A549 (cell line): ENCODE measurements around the gene GTF2H4. TPM values are rescaled to one million over a fixed set of nuclear protein-coding genes. Genes with fewer than 3 reads are reported as not detected.

Experiments used
- ATAC-seq, 2 experiments: fragments of 200-7000 bp in 1 of 2; fragments of >200 bp in 1 of 2; cut with Nextera tagmentation in 1 of 2; cut with Tn5 transposase in 1 of 2; 3 replicates each; pipeline versions ENCODE4 v1.8.0 to v1.9.1; 2018 to 2020; ENCODE audit warnings: mild to moderate bottlenecking in 1 of 2, moderate library complexity in 1 of 2
- CTCF ChIA-PET: fragments of 300-600 bp; sonication (Branson Sonifier 250); formaldehyde crosslinking; extraction: SDS; loops from one replicate; lab custom pipeline; 2021; ENCODE audit warnings: antibody characterized with exemption, inconsistent platforms; lab: Yijun Ruan, JAX
- POLR2A ChIA-PET: fragments of 350-600 bp; formaldehyde crosslinking; extraction: SDS; loops from one replicate; lab custom pipeline; 2021; ENCODE audit warnings: antibody characterized with exemption, inconsistent platforms; lab: Yijun Ruan, JAX
- DNase-seq, 2 experiments: peaks; one replicate each; pipeline versions ENCODE4 v3.0.0 to v3.0.0-alpha.2; 2011 to 2016; ENCODE audit warnings: low read depth in 1 of 2, low spot score in 1 of 2
- FAIRE-seq: peaks from 2 replicates; lab custom pipeline; 2011; peaks lifted over from hg19 to GRCh38; lab: Jason Lieb, UNC
- H3K27ac ChIP-seq, 2 experiments: fragments of >200 bp; sonication (Bioruptor Twin); formaldehyde crosslinking; 3 replicates each; pipeline ENCODE4 v1.5.1; 2016 to 2017
- H3K4me1 ChIP-seq: fragments of >200 bp; sonication (Bioruptor Twin); formaldehyde crosslinking; 3 replicates; pipeline ENCODE4 v1.6.1; 2016
- H3K4me2 ChIP-seq: fragments of >200 bp; sonication (Bioruptor Twin); formaldehyde crosslinking; 3 replicates; pipeline ENCODE4 v1.6.1; 2016
- H3K4me3 ChIP-seq: fragments of >200 bp; sonication (Bioruptor Twin); formaldehyde crosslinking; 3 replicates; pipeline ENCODE4 v1.5.1; 2016
- H3K9me3 ChIP-seq: fragments of >200 bp; sonication (Bioruptor Twin); formaldehyde crosslinking; 3 replicates; pipeline ENCODE4 v1.6.1; 2016
- CBX8 ChIP-seq: fragments of 200-600 bp; sonication (generic); IDR thresholded peaks from 2 replicates; pipeline ENCODE4 v1.6.1; 2016
- CHD4 ChIP-seq: fragments of 200-600 bp; sonication (generic); IDR thresholded peaks from 2 replicates; pipeline ENCODE4 v1.6.1; 2016; ENCODE audit warnings: antibody characterized with exemption, mild to moderate bottlenecking, borderline replicate concordance
- FOXS1 ChIP-seq: fragments of 250-450 bp; sonication (Bioruptor Pico); IDR thresholded peaks from 2 replicates; pipeline ENCODE4 v1.5.0; 2020; ENCODE audit warnings: mild to moderate bottlenecking, moderate library complexity
- GATA3 ChIP-seq: IDR thresholded peaks from 2 replicates; pipeline ENCODE4 v1.6.1; 2012; ENCODE audit warnings: borderline replicate concordance
- HOXA7 ChIP-seq: fragments of 250-450 bp; sonication (Bioruptor Pico); IDR thresholded peaks from 2 replicates; pipeline ENCODE4 v1.5.0; 2020; ENCODE audit warnings: mild to moderate bottlenecking, moderate library complexity
- HOXB5 ChIP-seq: fragments of 250-450 bp; sonication (Bioruptor Pico); IDR thresholded peaks from 2 replicates; pipeline ENCODE4 v1.5.0; 2020; ENCODE audit warnings: mild to moderate bottlenecking, moderate library complexity
- JUNB ChIP-seq: fragments of >200 bp; sonication (Bioruptor Twin); formaldehyde crosslinking; IDR thresholded peaks from 2 replicates; pipeline ENCODE4 v1.6.1; 2016
- MYC ChIP-seq: IDR thresholded peaks from 2 replicates; pipeline ENCODE4 v1.6.1; 2012; ENCODE audit warnings: mild to moderate bottlenecking, inconsistent platforms, low read length, improper control_type of control experiment, borderline replicate concordance
- NR3C1 ChIP-seq: fragments of >200 bp; sonication (Bioruptor Twin); formaldehyde crosslinking; IDR thresholded peaks from 3 replicates; pipeline ENCODE4 v1.6.1; 2017
- PHF8 ChIP-seq: fragments of 200-600 bp; sonication (generic); IDR thresholded peaks from 2 replicates; pipeline ENCODE4 v1.6.1; 2016; ENCODE audit warnings: low read depth, mild to moderate bottlenecking, antibody characterized with exemption, moderate library complexity, borderline replicate concordance
- POLR2AphosphoS2 ChIP-seq: conservative IDR thresholded peaks from 2 replicates; pipeline ENCODE4 v1.6.1; 2012; ENCODE audit warnings: low read length, improper control_type of control experiment, inconsistent platforms
- RFX5 ChIP-seq: fragments of 450-650 bp; IDR thresholded peaks from 2 replicates; pipeline ENCODE4 v1.7.1; 2014; ENCODE audit warnings: antibody characterized with exemption, mild to moderate bottlenecking, moderate library complexity
- TFCP2L1 ChIP-seq: fragments of 250-450 bp; sonication (Bioruptor Pico); IDR thresholded peaks from 2 replicates; pipeline ENCODE4 v1.5.0; 2021; ENCODE audit warnings: mild to moderate bottlenecking
- ZFP36 ChIP-seq: fragments of 450-650 bp; IDR thresholded peaks from 2 replicates; pipeline ENCODE4 v1.6.1; 2014; ENCODE audit warnings: borderline replicate concordance; ENCODE audit not compliant: partially characterized antibody
- ZNF302 ChIP-seq: fragments of 250-450 bp; sonication (Bioruptor Pico); IDR thresholded peaks from 2 replicates; pipeline ENCODE4 v1.9.0; 2021; ENCODE audit warnings: inconsistent platforms, mild to moderate bottlenecking, moderate library complexity
- WGBS: methylation state at CpG from one replicate; pipeline ENCODE4 v1.1.6; 2017; ENCODE audit errors: missing lambda C conversion rate; 5-methylcytosine and 5-hydroxymethylcytosine counted together
- polyA plus RNA-seq, 4 experiments: library from polyadenylated mRNA; depleted of rRNA in 3 of 4; stranded (reverse); fragments of >200 nt; fragmentation: RNase III in 1 of 4; extraction: RNeasy Plus Mini Kit Qiagen cat#74134 plus additional on column Dnase treatment in 1 of 4; gene quantifications; 2 replicates in 3 of 4; 3 replicates in 1 of 4; pipeline ENCODE4 v1.2.3, GENCODE V29; 2011 to 2017
- TF ChIP-seq, protein P1 (sequence below): fragments of 450-650 bp; IDR thresholded peaks from 2 replicates; pipeline ENCODE4 v1.6.1; 2014; ENCODE audit warnings: antibody characterized with exemption
- TF ChIP-seq, protein P2 (sequence below): IDR thresholded peaks from 2 replicates; pipeline ENCODE4 v1.6.1; 2012
- TF ChIP-seq, protein P3 (sequence below): IDR thresholded peaks from 2 replicates; pipeline ENCODE4 v1.6.1; 2012
- TF ChIP-seq, protein P4 (sequence below): fragments of >200 bp; sonication (Bioruptor Twin); formaldehyde crosslinking; IDR thresholded peaks from 2 replicates; pipeline ENCODE4 v1.6.1; 2016

Gene GTF2H4
- polyA plus RNA-seq, 2 of the 4 experiments (the other 2 are of a cell fraction): 19.7 to 24.1 TPM

DNA sequence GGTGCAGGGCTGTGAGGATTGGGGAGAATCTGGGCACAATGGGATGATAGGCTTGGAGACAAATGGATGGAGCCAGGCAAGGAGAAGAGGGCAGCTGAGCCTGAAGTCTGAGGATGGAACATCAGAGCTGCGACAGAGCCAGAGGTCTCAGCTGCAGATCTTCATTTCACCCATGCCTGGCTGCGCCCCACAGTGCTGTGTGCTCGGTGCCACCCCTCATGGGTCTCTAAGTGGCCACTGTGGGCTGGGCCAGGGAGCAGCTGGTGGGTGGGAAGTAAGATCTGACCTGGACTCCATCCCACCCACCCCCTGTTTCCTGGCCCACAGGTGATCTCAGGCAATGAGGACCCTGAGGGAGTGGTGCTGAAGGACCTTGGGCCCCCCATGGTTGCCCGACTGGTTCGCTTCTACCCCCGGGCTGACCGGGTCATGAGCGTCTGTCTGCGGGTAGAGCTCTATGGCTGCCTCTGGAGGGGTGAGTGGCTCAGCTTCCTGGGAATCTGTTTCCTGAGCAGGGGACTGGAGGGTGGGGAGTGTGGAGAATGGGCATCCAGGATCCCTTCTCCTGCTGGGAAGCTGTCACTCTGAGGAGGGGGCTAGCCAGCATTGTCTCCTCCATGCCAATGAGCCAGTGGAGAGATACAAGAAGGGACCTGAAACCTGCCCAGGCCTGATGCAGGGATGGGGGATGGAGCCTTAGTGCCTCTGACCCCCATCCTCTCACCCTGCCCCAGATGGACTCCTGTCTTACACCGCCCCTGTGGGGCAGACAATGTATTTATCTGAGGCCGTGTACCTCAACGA lies 17.2 kb upstream of the GTF2H4 start:
- H3K27ac ChIP-seq: peak overlapping the region in 1 of 2 experiments; percentile 35; a peak in 1 of 6 replicates
- ChIA-PET POLR2A (no interaction called here), CTCF (interaction anchor here (0.7 to 1.7 kb wide), 11 partner anchors 9 to 211 kb away, joined by 3 to 4 read pairs (median 3); no protein-coding TSS in a partner anchor)
- ATAC-seq (no peak), FAIRE-seq (no peak), DNase-seq (no peak)
- no peak overlapping the region for H3K4me2 ChIP-seq
- TF ChIP-seq NR3C1 (no peak), CHD4 (no peak)
- H3K9me3 ChIP-seq: no peaks in the 10 kb centered on the region
- H3K4me3 ChIP-seq: no peak overlapping the region
- H3K4me1 ChIP-seq: peaks cover 25% of the 10 kb centered on the region
- 74% methylated on average over 6 of the region's 12 CpGs for WGBS

DNA sequence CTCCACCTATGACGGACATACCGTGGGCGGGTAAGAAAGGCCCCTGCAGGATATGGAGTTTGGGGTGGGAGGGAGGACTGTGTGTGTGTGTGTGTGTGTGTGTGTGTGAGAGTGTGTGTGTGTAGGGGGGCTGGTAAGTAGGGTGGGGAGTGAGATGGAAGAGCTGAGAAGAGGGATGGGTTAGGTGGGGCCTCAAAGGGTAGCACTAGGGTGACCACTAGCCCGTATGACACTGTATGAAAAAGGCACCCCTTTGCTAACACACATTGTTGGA lies 16.6 kb upstream of the GTF2H4 start:
- Histone ChIP-seq H3K27ac (no peak overlapping the region), H3K4me3 (no peak overlapping the region), H3K4me1 (peaks cover 23% of the 10 kb centered on the region), H3K9me3 (no peaks in the 10 kb centered on the region), H3K4me2 (no peak overlapping the region)
- no peak for FAIRE-seq
- ChIA-PET POLR2A (no interaction called here), CTCF (interaction anchor here (0.6 to 1.2 kb wide), 5 partner anchors 13 to 196 kb away, joined by 3 to 4 read pairs (median 3); no protein-coding TSS in a partner anchor)
- WGBS: 85% methylated on average over 4 of the region's 4 CpGs
- no peak for TF ChIP-seq GATA3
- no peak for TF ChIP-seq CHD4
- no peak for TF ChIP-seq TFCP2L1 (CRISPR knock-in tag)
- DNase-seq: no peak
- no peak for ATAC-seq

DNA sequence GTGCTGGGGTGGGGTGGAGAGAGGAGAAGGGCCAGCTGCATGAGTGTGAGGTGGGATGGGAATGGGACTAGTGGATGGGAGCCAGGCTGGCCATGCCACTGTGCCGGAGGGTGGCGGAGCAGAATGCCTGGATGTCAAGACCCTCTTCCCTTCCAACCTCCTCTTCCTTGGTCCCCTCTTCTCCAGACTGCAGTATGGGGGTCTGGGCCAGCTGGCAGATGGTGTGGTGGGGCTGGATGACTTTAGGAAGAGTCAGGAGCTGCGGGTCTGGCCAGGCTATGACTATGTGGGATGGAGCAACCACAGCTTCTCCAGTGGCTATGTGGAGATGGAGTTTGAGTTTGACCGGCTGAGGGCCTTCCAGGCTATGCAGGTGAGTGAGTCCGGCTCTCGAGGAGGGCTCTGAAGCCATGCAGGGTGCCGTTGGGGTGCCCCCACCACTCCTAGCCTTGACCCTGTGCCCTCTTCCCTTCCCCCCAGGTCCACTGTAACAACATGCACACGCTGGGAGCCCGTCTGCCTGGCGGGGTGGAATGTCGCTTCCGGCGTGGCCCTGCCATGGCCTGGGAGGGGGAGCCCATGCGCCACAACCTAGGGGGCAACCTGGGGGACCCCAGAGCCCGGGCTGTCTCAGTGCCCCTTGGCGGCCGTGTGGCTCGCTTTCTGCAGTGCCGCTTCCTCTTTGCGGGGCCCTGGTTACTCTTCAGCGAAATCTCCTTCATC lies 16.0 kb upstream of the GTF2H4 start:
- no peaks in the 10 kb centered on the region for H3K9me3 ChIP-seq
- ChIA-PET POLR2A (no interaction called here), CTCF (interaction anchor here (0.6 to 1.2 kb wide), 5 partner anchors 12 to 213 kb away, joined by 3 to 4 read pairs (median 3); no protein-coding TSS in a partner anchor)
- no peak for FAIRE-seq
- TF ChIP-seq HOXA7 (CRISPR knock-in tag) (no peak), CBX8 (no peak), ZNF302 (CRISPR knock-in tag) (no peak), RFX5 (no peak), ZFP36 (no peak), FOXS1 (CRISPR knock-in tag) (no peak), HOXB5 (no peak), PHF8 (no peak), MYC (no peak), CHD4 (no peak), POLR2AphosphoS2 (no peak), JUNB (no peak)
- TF ChIP-seq, protein P1, sequence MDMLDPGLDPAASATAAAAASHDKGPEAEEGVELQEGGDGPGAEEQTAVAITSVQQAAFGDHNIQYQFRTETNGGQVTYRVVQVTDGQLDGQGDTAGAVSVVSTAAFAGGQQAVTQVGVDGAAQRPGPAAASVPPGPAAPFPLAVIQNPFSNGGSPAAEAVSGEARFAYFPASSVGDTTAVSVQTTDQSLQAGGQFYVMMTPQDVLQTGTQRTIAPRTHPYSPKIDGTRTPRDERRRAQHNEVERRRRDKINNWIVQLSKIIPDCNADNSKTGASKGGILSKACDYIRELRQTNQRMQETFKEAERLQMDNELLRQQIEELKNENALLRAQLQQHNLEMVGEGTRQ: no peak
- TF ChIP-seq, protein P2, sequence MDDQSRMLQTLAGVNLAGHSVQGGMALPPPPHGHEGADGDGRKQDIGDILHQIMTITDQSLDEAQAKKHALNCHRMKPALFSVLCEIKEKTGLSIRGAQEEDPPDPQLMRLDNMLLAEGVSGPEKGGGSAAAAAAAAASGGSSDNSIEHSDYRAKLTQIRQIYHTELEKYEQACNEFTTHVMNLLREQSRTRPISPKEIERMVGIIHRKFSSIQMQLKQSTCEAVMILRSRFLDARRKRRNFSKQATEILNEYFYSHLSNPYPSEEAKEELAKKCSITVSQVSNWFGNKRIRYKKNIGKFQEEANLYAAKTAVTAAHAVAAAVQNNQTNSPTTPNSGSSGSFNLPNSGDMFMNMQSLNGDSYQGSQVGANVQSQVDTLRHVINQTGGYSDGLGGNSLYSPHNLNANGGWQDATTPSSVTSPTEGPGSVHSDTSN: no peak
- TF ChIP-seq, protein P3, sequence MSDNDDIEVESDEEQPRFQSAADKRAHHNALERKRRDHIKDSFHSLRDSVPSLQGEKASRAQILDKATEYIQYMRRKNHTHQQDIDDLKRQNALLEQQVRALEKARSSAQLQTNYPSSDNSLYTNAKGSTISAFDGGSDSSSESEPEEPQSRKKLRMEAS: no peak
- TF ChIP-seq, protein P4, sequence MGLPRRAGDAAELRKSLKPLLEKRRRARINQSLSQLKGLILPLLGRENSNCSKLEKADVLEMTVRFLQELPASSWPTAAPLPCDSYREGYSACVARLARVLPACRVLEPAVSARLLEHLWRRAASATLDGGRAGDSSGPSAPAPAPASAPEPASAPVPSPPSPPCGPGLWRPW: no peak
- H3K4me2 ChIP-seq: no peak overlapping the region
- no peak overlapping the region for H3K4me3 ChIP-seq
- H3K4me1 ChIP-seq: peaks cover 17% of the 10 kb centered on the region
- no peak for DNase-seq
- WGBS: 89% methylated on average over 11 of the region's 21 CpGs
- no peak for ATAC-seq
- no peak overlapping the region for H3K27ac ChIP-seq
